ENCODE measurements around the gene XPC. TPM values are rescaled to one million over a fixed set of nuclear protein-coding genes. Genes with fewer than 3 reads are reported as not detected.
A peak's percentile ranks its signal among the peaks of the same experiment; 100 is the strongest.

Gene XPC
- total RNA-seq, 1 donor from 2014 or later = 13.4 TPM

DNA sequence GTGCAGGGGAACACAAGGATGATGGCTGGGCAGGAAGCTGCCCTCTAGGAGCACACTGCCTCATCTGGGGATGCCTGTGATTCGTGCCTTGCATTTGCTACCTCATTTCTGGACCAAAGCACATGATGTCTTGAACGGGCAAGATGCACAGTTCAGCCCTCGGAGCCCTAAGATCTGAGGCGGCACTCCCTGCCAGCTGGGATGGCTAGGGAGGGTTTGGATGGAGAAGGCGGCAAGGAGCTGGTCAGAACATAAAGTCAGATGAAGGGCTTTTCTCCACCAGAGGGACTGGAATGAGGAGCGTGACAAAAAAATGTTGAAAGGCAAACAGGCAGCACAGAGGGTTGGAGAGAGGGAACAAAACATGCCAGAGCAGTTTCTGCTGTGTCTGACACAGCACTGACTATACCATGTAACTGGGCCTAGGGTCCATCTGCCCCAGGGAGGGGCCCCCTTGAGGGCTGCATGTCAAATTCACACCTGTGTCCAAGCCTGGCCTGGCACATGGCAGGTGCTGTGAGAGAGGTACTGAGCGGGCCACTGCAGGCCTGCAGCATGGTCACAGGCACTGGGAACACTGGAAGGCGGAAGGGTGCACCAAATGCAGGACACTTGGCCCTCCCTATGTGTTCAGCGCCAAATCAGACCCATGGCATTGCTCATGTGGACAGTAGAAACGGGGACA lies 31.9 kb downstream of the XPC start:
- ATAC-seq = no peak

DNA sequence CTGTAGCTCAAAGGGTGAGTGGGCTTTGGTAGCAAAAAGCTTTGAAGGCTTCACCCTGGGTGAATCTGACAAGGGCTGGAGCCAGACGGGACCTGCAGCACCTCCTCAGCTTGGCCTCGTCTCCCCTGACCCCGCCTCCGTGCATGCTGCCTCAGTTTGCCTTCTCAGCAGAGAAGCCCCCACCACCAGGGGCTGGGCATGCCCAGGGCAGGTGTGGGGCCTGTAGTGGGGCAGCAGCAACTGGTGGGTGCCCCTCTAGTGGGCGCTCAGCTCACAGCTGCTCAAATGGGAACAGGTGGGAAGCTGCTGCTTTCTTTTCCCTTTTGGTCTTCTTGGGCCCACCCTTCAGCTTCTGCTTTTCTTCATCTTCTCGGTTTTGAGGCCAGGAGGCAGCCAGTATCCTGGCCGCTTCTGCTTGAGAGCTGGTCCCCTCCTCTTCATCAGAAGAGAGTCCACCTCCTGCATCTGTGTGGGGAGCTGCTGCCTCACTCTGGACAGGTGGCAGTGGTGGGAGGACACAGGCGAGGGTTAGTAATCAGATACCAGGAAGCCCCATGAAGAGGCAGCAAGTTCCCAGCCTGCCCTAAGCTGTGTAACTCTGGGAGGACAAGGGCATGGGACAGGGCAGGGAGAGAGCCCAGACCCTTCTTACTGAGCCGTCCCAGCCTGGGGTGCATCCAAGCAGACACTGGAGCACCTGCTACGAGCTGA lies 32.6 kb downstream of the XPC start:
- no peak for ATAC-seq

DNA sequence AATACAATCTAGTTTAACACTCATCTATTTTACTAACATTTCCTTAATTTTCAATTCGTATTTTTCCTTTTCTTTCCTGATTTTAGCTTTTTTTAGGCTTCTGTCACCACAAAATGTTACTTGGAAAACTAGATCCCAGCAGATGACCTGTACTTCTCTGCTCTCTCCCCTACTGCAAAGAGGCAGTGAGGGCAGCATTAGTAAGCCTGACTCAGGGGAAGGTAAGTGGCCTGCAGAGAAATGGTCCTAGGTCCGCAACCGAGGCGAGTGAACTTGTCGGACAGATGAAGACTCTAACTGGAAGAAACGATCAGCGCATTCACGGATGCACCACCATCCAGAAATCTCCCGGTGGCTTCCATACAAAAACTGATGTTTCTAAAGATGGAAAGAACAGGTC lies 33.2 kb downstream of the XPC start:
- no peak for ATAC-seq

DNA sequence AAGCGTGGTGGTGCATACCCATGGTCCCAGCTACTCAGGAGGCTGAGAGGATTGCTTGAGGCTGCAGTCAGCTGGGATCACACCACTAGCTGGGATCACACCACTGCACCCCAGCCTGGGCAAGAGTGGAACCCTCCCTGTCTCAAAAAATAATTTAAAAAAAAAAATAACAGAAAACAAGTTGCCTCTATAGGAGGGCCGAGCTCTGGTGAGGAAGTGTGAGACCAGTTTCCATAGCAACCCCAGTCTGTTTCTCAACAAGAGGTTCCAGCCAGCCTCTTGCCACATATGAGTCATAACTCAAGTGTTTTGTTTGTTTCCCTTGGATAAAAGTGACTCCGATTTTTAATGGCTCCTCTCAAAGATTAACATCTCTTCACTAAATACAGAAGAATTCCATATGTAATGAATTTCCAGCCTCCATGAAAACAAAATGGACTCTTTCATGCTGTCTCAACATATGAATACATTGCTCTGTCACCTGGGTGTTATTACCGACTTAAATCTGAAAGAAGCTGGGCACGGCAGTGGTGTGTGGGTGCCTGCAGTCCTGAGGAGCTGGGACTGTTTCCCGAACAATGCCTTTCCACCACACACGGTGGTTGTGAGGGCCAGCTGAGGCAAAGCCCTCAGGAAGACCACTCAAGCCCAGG lies 33.9 kb downstream of the XPC start:
- ATAC-seq = peak; percentile 82

DNA sequence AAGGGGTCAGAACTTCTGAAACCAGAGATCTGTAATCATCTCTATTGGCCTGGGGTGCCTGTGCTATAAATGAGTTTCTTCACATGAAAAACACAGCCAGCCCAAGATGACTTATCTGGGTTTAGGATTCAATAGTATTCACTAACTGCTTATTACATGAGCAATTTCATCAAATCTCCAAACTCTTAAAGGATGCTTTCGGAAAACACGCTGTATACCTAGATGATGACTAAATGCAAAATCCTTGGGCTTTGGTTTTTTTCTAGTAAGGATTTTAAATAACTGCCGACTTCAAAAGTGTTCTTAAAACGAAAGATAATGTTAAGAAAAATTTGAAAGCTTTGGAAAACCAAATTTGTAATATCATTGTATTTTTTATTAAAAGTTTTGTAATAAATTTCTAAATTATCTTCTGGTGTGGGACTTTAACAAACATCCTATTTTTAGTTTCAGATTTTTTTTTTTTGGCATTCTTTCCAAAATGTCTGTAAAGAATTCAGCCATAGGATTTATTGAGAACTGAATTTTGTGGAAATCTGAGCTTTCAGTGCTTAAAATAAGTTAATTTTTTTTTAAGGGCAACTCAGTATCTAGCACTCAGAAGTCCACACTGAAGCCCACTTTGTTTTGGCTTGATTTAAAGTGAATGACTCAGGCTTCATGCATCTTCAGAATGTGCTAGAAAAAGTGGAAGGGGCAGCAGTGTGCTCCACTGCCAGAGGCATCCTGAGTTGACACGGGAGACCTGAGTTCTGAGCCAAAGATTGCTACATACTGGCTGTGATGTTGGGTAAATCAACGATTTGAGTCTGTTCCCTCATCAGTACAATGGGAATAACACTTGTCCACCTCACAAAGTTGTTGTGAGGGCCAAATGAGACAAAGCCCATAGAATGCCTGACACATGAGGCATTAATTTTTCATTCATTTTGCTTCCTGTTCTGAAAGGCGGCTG lies 34.9 kb downstream of the XPC start:
- no peak for ATAC-seq

DNA sequence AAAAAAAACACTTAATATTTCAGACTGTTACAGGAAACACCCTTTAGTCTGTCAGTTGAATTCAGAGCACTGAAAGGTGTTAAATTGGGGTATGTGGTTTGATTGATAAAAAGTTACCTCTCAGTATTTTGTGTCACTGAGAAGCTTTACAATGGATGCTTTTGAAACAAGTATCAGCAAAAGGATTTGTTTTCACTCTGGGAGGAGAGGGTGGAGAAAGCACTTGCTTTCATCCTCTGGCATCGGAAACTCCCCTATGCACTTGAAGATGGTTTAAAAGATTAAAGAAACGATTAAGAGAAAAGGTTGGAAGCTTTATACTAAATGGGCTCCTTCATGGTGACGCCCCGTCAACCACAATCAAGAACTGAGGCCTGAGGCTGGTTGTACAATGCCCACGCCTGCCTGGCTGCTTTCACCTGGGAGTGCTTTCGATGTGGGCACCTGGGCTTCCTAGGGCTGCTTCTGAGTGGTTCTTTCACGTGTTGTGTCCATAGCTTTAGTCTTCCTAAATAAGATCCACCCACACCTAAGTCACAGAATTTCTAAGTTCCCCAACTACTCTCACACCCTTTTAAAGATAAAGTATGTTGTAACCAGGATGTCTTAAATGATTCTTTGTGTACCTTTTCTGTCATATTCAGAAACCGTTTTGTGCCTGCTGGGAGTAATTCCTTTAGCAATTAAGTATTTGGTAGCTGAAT lies 35.7 kb downstream of the XPC start:
- no peak for ATAC-seq

DNA sequence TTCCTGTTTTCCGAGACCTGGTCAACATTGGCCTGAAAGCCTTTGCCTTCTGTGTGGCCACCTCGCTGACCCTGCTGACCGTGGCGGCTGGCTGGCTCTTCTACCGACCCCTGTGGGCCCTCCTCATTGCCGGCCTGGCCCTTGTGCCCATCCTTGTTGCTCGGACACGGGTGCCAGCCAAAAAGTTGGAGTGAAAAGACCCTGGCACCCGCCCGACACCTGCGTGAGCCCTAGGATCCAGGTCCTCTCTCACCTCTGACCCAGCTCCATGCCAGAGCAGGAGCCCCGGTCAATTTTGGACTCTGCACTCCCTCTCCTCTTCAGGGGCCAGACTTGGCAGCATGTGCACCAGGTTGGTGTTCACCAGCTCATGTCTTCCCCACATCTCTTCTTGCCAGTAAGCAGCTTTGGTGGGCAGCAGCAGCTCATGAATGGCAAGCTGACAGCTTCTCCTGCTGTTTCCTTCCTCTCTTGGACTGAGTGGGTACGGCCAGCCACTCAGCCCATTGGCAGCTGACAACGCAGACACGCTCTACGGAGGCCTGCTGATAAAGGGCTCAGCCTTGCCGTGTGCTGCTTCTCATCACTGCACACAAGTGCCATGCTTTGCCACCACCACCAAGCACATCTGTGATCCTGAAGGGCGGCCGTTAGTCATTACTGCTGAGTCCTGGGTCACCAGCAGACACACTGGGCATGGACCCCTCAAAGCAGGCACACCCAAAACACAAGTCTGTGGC lies 36.6 kb downstream of the XPC start:
- no peak for ATAC-seq

DNA sequence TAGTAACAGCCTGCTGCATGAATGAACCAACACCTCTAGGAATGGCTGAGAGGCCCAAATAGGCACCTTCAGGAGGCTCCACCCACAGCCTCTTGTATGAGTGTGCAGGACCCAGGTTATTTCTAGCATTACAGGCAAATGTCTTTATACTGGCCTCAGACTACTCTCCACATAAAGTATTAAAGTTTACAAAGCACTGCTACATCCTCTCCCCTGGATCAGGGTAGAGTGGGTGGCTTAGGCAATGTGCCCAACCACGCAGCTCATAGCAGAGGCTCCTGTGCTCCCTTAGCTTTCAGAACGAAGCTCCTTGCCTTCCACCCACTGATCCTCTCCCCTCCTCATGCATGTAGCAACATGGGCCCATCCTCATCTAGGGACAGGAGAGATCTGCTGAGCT lies 37.3 kb downstream of the XPC start:
- ATAC-seq = no peak

DNA sequence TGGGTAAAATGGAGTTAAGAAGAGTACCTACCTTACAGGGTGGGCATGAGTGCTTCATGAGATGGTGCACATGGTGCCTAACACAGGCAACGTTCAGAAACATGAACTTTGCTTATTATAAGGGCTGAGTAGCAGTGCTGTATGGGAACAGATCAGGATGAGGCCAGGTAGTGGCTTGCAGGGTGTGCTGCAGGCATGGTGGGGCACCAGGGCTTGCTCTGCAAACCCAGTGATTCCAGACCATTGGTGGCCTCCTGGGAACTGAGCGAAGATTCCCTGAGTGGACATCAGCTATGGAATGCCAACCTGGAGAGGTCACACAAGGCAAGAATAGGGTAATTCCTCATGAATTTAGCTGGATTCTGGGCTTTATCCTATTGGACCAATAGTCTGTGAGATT lies 37.7 kb downstream of the XPC start:
- ATAC-seq = no peak

DNA sequence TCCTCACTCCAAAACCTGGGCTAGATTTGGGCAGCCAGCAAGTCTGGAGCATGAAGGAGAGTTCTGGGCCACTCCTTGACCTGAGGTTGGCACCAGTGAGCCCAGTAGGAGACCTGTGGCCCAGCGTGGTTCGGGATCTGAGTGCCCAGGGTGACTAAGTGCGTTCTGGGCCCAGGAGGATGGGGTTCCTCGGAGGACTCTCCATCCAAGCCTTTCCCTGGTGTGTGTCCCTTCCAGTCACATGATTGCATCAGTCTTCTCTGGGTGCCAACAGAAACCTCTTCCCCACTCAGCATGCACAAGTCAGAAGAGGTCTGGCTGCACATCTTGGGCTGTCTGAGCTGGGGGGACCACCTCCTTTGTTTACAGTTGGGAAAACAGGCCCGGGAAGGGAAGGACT lies 38.6 kb downstream of the XPC start:
- no peak for ATAC-seq

DNA sequence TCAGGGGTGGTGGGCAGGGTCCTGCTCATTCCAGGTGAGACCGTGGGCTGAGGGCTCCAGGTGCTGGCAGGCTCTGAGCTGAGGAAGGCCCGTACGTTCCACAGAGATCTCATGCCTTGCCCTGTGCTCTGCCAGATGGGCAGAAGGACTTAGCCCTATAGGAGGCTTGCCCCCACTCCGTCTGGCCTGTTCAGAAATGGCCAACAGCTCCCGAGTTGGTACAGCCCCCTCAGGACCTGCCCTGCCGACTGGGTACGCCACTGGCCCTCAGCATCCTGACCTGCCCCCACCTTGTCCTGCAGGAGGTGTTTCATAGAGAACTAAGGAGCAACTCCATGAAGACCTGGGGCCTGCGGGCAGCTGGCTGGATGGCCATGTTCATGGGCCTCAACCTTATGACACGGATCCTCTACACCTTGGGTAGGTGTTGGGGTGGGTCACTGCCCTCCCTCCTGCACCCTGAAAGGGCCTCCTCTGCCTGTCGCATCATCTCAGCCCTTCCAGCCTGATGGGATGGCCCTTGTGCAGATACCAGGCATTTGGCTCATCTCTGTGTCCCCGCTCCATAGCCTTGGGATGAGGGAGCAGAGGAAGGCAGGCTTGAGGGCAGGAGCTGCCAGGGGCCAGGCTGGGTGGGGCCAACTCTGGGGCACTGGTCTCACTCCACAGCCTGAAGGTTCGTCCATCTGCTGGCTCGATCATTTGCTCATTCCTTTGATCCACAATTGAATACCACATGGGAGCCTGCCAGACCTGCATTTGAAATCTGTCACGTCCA lies 39.3 kb downstream of the XPC start:
- ATAC-seq = no peak

DNA sequence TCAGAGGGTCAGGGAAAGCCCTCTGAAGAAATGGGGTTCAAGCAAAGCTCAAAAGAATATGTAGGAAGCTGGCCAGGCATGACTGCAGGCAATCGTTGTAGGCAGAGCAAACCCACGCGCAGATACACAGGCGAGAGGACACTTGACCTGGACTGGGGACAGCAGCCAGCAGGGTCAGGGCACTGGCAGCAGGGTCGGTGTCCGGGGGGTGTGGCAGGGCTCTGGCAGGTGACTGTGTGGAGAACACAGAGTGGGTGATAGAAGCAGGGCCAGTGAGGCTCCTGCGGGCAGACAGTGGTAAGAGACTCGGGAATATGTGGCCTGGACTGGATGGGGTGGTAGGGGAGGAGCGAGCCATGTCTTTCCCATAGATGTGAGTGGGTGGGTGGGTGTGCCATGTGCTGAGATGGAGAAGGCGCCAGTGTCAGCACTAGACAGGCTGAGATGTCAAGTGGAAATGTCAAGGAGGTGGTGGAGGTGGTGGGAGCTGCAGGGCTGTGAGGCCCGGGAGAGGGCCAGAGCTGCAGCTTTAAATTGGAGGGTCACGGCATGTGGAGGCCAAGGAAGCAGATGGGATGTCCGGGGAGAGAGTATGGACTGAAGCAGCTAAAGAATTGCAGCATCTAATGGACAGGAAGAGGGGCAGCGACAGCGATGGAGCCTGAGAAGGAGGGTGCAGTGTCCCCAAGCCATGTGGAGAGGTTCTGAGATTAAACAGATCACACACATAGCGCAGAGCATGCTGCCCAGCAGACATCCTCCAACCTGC lies 40.1 kb downstream of the XPC start:
- no peak for ATAC-seq

DNA sequence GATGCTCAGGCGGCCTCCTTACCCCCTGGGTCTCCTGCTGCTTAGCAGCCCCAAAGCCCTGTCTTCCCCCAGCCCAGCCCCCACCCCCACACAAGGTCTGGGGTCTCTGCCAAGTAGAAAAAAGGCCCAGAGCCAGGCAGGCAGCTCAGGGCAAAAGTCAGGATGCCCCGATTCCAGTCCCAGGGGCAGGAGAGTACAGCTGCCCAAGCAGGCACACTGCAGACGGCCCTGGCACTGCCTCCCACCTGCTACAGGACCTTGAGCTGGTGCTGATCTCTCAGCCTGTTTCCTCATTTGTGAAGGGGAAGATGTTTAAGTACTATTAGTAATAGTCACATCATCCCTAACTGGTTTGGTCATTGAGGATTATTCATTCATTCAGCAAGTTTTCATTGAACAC lies 41.0 kb downstream of the XPC start:
- peak; percentile 50 for ATAC-seq

DNA sequence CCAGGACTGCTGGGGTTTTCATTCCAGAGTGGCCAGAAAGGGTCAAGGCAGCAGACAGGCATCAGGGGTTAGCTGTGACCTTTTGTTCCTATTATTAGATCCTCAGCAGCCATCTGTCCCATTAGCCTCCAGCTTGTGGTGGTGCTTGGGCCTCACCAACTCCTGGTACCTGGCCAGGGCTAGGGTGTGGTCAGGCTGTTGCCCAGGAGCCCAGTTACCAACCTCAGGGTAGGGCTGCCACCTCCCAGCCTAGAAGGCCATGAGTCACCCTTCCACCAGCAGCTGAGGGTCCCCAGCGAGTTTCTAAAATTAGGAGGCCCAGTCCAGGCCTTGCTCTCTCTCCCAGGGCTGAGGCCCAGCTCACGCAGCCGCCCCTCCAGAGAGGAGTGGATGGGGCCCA lies 41.4 kb downstream of the XPC start:
- ATAC-seq = peak; percentile 78

DNA sequence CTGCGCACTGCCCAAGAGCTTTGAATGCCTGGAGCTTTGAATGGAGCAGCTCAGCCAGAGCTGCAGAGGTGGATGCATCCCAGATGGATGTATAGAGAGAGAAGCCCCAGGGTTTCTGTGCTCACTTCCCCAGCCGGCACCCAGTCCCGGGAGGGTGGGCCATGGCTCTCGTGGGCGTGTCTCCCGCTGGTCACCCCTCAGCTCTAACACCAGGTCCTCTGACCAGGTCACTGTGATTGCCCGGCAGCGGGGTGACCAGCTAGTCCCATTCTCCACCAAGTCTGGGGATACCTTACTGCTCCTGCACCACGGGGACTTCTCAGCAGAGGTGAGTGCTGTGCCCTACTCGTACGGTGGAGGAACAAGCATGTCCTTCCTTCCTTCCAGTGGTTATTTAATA lies 42.8 kb downstream of the XPC start:
- ATAC-seq = no peak

DNA sequence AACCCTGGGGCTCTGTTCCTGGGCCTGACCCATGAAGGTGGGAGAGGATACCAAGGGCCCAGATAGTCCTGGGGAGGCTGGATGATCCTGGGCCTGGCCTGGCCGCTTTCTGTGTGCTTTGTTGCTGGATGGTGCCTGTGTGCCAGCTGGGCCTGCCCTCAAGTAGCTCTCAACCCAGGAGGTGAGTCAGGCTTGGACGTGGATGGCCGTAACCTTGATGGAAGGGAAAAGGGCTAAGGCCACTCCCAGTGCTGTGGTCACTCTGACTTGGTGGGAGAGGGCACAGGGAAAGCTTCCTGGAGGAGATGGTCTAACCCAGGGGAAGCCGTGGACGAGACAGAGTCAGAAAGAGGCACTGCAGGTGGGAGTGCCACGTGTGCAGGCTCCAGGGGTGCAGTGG lies 44.1 kb downstream of the XPC start:
- no peak for ATAC-seq

DNA sequence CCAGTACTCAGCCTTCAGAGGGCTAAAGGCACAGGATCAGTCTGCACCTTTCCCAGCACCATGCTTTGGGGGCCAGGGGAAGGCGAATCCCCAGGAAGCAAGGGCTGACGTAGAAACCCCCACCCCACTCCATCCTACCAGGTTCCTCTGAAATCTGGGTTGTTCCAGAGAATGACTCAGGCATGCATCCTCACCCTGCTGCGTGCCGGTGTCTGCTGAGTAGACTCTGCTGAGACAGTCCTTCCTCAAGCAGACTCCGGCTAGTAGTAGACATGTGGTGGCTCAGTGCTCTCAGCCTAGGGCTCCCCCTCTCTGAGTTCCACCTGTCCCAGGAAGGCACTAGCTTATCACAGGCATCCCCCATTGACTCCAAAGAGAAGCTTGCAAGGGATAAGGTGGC lies 44.5 kb downstream of the XPC start:
- ATAC-seq = no peak

DNA sequence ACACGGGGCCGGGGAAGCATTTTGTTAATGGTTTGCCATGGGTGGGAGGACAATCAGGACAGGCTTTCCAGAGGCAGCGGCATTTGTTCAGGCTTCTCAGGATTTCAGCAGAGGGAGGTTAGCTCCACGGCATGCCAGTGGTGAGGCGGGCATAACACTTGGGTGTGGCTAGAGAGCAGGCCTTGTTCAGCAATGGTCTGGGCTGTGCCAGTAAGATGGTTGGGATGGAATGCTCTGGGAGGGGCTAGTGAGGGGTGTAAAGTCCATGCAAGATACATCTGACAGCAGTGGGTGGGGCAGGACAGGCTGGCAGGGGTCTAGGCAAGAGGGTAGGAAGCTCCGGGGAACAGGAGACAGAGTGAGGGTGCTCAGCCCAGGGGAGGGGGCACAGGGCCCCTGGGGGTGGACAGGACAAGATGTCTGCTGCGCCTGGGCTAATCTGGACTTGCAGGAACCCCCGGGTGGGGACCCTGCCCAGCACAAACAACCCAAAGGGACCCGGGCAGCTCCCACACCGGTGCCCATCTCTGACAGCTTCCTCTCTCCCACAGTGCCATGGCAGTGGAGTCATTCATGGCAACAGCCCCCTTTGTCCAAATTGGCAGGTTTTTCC lies 45.1 kb downstream of the XPC start:
- ATAC-seq = peak; percentile 1

DNA sequence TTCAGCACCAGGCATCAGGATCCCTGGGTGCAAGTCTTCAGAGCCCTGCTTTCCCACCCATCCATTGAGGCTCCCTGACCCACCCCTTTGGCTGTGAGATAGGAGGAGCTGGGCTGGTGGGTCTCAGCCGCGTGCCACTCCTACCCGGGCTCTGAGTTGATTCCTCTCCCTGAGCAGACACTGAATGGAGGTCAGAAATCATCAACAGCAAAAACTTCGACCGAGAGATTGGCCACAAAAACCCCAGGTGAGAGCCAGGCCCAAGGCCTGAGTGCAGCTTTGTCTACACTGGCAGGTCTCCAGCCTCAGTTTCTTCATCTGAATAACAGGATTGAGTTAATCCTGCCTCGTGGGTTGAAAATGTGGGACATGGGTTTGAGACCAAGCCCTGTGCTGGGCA lies 45.7 kb downstream of the XPC start:
- ATAC-seq = no peak
